Stimulated activated CD4-positive, alpha-beta T cell treated with anti-CD3 and anti-CD28 coated beads, Interleukin-4, amount 100 ng/mL, for 48 hours (primary cell): ENCODE measurements around the gene HEATR5A.
"Not testable (repeated sequence)": the region's sequence is repeated elsewhere in the genome, so short reads cannot be mapped to it uniquely, and the experiment has no call there.

Experiments used
- DNase-seq, 2 donors: peaks; one replicate each; pipeline ENCODE4 v3.0.0-alpha.2; 2020; ENCODE audit warnings: low read depth in 2 of 2

HEATR5A gene

GRCh38 chr14:31420319-31421111 is at the start of gene HEATR5A:
Gene HEATR5A, minus strand, starts transcription at chr14:31420550. Its CDS starts 17,575 bp downstream, at chr14:31402975.
- peak; percentile 85 to 89 for DNase-seq

- DNase-seq: no peak
These were observed 46.2 kb upstream of the HEATR5A start for GRCh38 chr14:31466554-31466953.

- no peak for DNase-seq
These were observed 44.8 kb upstream of the HEATR5A start for GRCh38 chr14:31465111-31465510.

GRCh38 chr14:31462450-31462849 is 42.1 kb upstream of the HEATR5A start:
- not testable (repeated sequence) for DNase-seq

GRCh38 chr14:31461545-31461944 is 41.2 kb upstream of the HEATR5A start:
- no peak for DNase-seq

DNA sequence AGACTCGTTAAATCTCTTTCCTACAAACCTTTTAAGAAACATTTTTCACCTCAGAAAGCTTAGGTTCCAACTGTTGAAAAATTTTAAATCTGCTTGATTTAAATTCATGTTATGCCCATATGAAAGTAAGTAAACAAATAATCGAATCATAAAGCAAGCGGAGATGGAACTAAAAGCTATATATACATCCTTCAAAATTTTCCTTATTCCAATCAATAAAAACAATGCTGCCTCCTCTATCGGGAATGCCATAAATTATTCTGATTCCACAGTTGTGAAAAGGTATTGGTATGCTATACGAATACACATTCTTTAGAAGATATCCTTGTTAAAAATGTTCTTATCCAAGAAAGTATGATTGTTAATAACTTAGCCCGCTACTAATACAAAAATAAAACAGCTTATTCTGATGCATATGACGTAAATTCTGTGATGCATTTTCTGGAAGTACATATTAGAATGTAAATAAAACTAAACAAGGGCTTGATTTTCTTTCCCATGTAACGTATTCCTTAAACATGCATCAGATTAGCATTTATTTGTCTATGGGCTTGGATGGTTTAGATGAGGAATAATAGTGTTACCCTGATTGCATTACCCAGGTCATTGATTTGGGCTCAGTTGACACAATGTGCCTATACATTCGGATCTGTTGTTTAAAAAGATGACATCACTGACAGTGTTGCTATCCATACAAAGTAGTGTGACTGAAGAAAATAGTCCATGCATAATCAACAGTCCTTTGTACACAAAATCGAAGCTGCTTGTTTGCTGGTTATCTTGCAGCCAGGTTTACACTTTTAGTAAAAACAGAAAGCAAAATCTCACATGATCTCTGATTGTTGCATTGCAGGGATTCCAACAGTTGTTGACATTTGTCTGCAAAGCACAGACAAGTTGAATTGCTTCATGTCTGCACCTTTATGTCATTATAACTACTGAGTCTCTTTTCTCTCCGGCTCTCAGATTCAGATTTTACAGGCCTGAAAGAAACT is 37.6 kb upstream of the HEATR5A start:
- DNase-seq: no peak

GRCh38 chr14:31456841-31457664 is 36.7 kb upstream of the HEATR5A start, which contains the start of gene DTD2:
Gene DTD2, minus strand, starts transcription at chr14:31457506. Its CDS starts 113 bp downstream, at chr14:31457393.
- DNase-seq: peak; percentile 86 to 88

GRCh38 chr14:31449971-31450610 is 29.7 kb upstream of the HEATR5A start:
- DNase-seq: no peak

DNA sequence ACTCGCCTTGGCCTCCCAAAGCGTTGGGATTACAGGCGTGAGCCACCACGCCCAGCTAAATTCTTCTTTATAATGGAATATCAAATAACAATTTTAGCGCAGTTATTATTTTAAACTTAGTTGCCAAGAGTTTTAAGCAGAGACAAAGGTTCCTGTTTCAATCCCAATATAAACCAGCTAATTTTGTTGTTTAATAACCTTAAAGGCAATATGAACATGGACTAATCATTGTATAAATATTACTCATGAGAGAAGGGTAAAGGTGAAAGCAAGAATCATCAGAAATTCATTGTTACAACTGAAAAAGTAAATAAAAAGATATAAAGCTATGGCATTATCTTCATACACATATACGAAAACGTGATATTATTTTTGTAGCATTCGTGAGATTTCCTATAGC is 28.8 kb upstream of the HEATR5A start:
- no peak for DNase-seq

DNA sequence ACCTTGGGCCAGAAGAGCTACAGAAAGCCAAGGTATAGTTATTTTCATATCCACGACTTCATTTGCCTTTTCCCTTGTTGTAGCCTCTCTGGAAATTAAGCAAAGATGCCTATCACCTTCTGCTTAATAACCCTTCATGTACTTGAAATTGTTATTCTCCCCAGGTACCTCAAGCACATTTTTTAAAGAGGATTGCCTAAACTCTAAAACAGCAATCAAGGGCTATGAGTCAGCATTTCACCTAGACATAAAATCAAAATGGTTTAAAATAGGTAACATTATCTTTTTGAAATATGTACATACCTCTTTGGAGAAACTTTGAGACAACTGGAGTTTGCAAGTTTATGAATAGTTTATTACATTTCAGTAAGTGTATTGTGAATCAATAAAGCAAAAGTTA is 25.4 kb upstream of the HEATR5A start:
- no peak for DNase-seq

GRCh38 chr14:31442284-31442683 is 21.9 kb upstream of the HEATR5A start:
- no peak for DNase-seq

GRCh38 chr14:31441273-31442111 is 21.1 kb upstream of the HEATR5A start:
- DNase-seq: no peak

DNA sequence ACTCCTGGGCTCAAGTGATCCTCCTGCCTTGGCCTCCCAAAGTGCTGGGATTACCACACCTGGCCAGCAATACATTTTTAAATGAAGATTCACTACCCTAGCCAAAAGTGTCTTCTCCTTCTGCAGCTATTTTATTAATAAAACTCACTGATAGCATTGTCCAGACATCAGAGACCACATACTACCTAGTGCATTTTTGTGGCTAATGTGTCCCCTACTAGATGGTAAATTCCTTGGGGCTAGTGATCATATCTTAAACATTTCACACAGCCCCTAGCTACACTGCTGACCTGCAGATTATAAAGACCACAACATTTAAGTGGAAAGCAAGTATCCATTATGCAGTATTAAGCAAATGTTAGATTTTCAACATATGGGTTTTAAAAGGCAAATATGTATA is 19.9 kb upstream of the HEATR5A start:
- DNase-seq: no peak

DNA sequence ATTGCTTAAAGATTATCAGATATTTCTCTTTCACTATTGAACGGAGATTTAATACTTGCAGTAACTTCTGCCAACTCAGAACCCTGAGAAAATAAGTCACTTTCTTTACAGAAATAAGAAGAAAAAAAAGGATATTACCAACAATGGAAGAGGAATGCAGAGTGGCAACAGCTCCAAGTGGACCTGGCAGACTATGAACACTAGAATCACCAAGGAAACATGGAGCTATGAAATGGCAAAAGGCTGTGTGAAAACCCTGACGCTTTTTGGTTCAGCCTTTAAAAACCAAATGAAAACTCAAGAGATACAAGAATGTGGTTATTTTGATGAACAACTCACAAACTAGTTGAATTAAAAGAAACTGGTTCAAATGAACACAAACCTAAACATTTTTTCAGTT is 19.2 kb upstream of the HEATR5A start:
- DNase-seq: no peak

- DNase-seq: not testable (repeated sequence)
These were observed 16.8 kb upstream of the HEATR5A start for GRCh38 chr14:31437045-31437691.

- DNase-seq: no peak
These were observed 14.9 kb upstream of the HEATR5A start for GRCh38 chr14:31435276-31435675.

DNA sequence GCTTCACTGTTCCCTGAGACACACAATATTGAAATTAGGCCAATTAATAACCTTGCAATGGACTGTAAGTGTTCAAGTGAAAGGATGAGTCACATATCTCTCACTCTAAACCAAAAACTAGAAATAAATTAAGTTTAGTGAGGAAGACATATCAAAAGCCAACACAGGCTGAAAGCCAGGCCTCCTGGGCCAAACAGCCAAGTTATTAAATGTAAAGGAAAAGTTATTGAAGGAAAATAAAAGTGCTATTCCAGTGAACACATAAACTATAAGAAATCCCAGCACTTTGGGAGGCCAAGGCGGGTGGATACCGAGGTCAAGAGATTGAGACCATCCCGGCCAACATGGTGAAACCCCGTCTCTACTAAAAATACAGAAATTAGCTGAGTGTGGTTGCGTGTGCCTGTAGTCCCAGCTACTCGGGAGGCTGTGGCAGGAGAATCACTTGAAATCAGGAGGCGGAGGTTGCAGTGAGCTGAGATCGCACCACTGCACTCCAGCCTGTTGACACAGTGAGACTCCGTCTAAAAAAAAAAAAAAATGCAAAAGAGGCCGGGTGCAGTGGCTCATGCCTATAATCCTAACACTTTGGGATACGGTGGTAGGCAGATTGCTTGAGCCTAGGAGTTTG is 10.4 kb upstream of the HEATR5A start:
- no peak for DNase-seq

GRCh38 chr14:31429791-31430190 is 9.4 kb upstream of the HEATR5A start:
- DNase-seq: no peak

GRCh38 chr14:31428011-31428410 is 7.7 kb upstream of the HEATR5A start:
- DNase-seq: no peak
